ENCODE results near the gene PNPT1.

- no peak for TF ChIP-seq CTCF (IDR thresholded peaks at IDR 0.05)
- TF ChIP-seq POLR2A (IDR thresholded peaks at IDR 0.05), result no peak
Observed at GRCh38 chr2:55610954-55611743, 82.5 kb downstream of the PNPT1 start.

Measured in esophagus squamous epithelium (tissue), 4 donors.